H1 (cell line): Measurements from ENCODE around the gene ATP5ME. TPM values are rescaled to one million over a fixed set of nuclear protein-coding genes. Genes with fewer than 3 reads are reported as not detected.
"Not testable (repeated sequence)": the region's sequence is repeated elsewhere in the genome, so short reads cannot be mapped to it uniquely, and the experiment has no call there.

Source experiments
- CTCF ChIA-PET: fragments of 300-600 bp; sonication (Branson Sonifier 250); formaldehyde crosslinking; loops from one replicate; lab custom pipeline; 2021; ENCODE audit not compliant: partially characterized antibody; lab: Charles Lee
- POLR2A ChIA-PET: fragments of 300-600 bp; sonication (Branson Sonifier 250); formaldehyde crosslinking; loops from one replicate; lab custom pipeline; 2021; ENCODE audit warnings: inconsistent platforms; ENCODE audit not compliant: partially characterized antibody; lab: Charles Lee
- DNase-seq, 2 experiments: peaks; one replicate each; pipeline versions ENCODE4 v3.0.0 to v3.0.0-alpha.2; 2010 to 2022; ENCODE audit warnings: low spot score in 2 of 2, low read depth in 1 of 2, mixed read lengths in 1 of 2
- FAIRE-seq: peaks from 2 replicates; lab custom pipeline; 2011; peaks lifted over from hg19 to GRCh38; lab: Jason Lieb, UNC
- H2AFZ ChIP-seq: 2 replicates; pipeline ENCODE4 v1.8.1; 2012; ENCODE audit warnings: low read length, inconsistent platforms
- H2AK5ac ChIP-seq: 2 replicates; pipeline ENCODE4 v1.6.1; 2013; ENCODE audit warnings: low read depth, low read length
- H2BK120ac ChIP-seq: replicated peaks from 2 replicates; pipeline ENCODE3; 2013; ENCODE audit warnings: low read depth, low read length, inconsistent platforms
- H2BK12ac ChIP-seq: 2 replicates; pipeline ENCODE4 v1.6.1; 2013; ENCODE audit warnings: low read depth, low read length
- H2BK15ac ChIP-seq: 2 replicates; pipeline ENCODE4 v1.6.1; 2013; ENCODE audit warnings: low read length
- H2BK20ac ChIP-seq: 2 replicates; pipeline ENCODE4 v1.6.1; 2013; ENCODE audit warnings: low read length
- H2BK5ac ChIP-seq: 2 replicates; pipeline ENCODE4 v1.6.1; 2013; ENCODE audit warnings: low read depth, low read length
- H3K14ac ChIP-seq: 2 replicates; pipeline ENCODE4 v1.6.1; 2013; ENCODE audit warnings: inconsistent platforms; ENCODE audit not compliant: insufficient read length
- H3K18ac ChIP-seq: 2 replicates; pipeline ENCODE4 v1.6.1; 2013; ENCODE audit warnings: low read length; ENCODE audit errors: extremely low read depth
- H3K23ac ChIP-seq: 2 replicates; pipeline ENCODE4 v1.6.1; 2013; ENCODE audit warnings: inconsistent platforms; ENCODE audit not compliant: insufficient read length
- H3K23me2 ChIP-seq: 2 replicates; pipeline ENCODE4 v1.6.1; 2013; ENCODE audit warnings: low read depth, low read length
- H3K27ac ChIP-seq: 2 replicates; pipeline ENCODE4 v1.6.1; 2011; ENCODE audit warnings: low read depth, low read length, inconsistent platforms
- H3K27me3 ChIP-seq, 4 experiments: replicated peaks in 1 of 4; 1 replicate in 1 of 4; 2 replicates in 3 of 4; pipeline versions ENCODE4 v1.6.1 to v1.8.1; 2011 to 2013; ENCODE audit warnings: low read length in 3 of 4, mild to moderate bottlenecking in 3 of 4, inconsistent platforms in 2 of 4, mixed read lengths in 2 of 4, moderate library complexity in 1 of 4; ENCODE audit not compliant: control insufficient read depth in 3 of 4, insufficient read depth in 3 of 4; ENCODE audit errors: extremely low read depth in 1 of 4
- H3K36me3 ChIP-seq, 4 experiments: 2 replicates each; pipeline versions ENCODE4 v1.6.1 to v1.8.1; 2011 to 2013; ENCODE audit warnings: mild to moderate bottlenecking in 4 of 4, low read length in 3 of 4, moderate library complexity in 2 of 4, control low read depth in 1 of 4, inconsistent platforms in 1 of 4; ENCODE audit not compliant: insufficient read depth in 4 of 4, control insufficient read depth in 2 of 4
- H3K4ac ChIP-seq: replicated peaks from 2 replicates; pipeline ENCODE3; 2013; ENCODE audit warnings: low read length, low read depth, mixed read lengths, inconsistent platforms; ENCODE audit not compliant: insufficient read length
- H3K4me1 ChIP-seq, 4 experiments: replicated peaks in 1 of 4; 1 replicate in 1 of 4; 2 replicates in 3 of 4; pipeline versions ENCODE4 v1.6.1 to v1.8.1; 2011 to 2013; ENCODE audit warnings: low read length in 3 of 4, inconsistent platforms in 2 of 4, mixed read lengths in 1 of 4; ENCODE audit not compliant: insufficient read depth in 4 of 4, control insufficient read depth in 3 of 4
- H3K4me2 ChIP-seq, 2 experiments: 2 replicates each; pipeline versions ENCODE4 v1.6.1 to v1.8.1; 2011 to 2013; ENCODE audit warnings: low read depth in 2 of 2, low read length in 2 of 2, control low read depth in 1 of 2, inconsistent platforms in 1 of 2, mild to moderate bottlenecking in 1 of 2; ENCODE audit not compliant: insufficient read depth in 1 of 2
- H3K4me3 ChIP-seq, 4 experiments: fragments of 200-600, 300-600 bp in 1 of 4; sonication (generic), shearing (Covaris generic), sonication (Bioruptor Twin) in 1 of 4; 2 replicates each; pipeline versions ENCODE4 v1.5.1 to v1.8.1; 2011 to 2016; ENCODE audit warnings: low read length in 4 of 4, low read depth in 3 of 4, control low read depth in 2 of 4, inconsistent platforms in 2 of 4, mild to moderate bottlenecking in 2 of 4, mixed read lengths in 1 of 4, moderate library complexity in 1 of 4; ENCODE audit not compliant: insufficient read depth in 2 of 4; ENCODE audit errors: extremely low read depth in 1 of 4
- H3K56ac ChIP-seq: replicated peaks from 2 replicates; pipeline ENCODE3; 2013; ENCODE audit warnings: low read depth, mild to moderate bottlenecking, mixed read lengths, low read length, inconsistent platforms; ENCODE audit not compliant: insufficient read length
- H3K79me1 ChIP-seq: 2 replicates; pipeline ENCODE4 v1.6.1; 2013; ENCODE audit warnings: low read depth, low read length, control low read depth
- H3K79me2 ChIP-seq, 2 experiments: 2 replicates each; pipeline versions ENCODE4 v1.6.1 to v1.8.1; 2012 to 2013; ENCODE audit warnings: low read length in 2 of 2, mild to moderate bottlenecking in 2 of 2, inconsistent platforms in 1 of 2; ENCODE audit not compliant: insufficient read depth in 2 of 2, control insufficient read depth in 1 of 2
- H3K9ac ChIP-seq, 4 experiments: replicated peaks in 1 of 4; 1 replicate in 1 of 4; 2 replicates in 3 of 4; pipeline versions ENCODE4 v1.6.1 to v1.8.1; 2011 to 2013; ENCODE audit warnings: low read depth in 3 of 4, low read length in 3 of 4, control low read depth in 2 of 4, mild to moderate bottlenecking in 2 of 4, moderate library complexity in 2 of 4, inconsistent platforms in 1 of 4; ENCODE audit errors: extremely low read depth in 1 of 4
- H3K9me3 ChIP-seq, 2 experiments: 2 replicates each; pipeline versions ENCODE4 v1.6.1 to v1.8.1; 2012 to 2013; ENCODE audit warnings: mild to moderate bottlenecking in 2 of 2, moderate library complexity in 2 of 2, control low read depth in 1 of 2, inconsistent platforms in 1 of 2, low read depth in 1 of 2, low read length in 1 of 2, mixed read lengths in 1 of 2; ENCODE audit not compliant: insufficient read depth in 2 of 2
- H4K20me1 ChIP-seq, 2 experiments: replicated peaks in 1 of 2; 2 replicates each; pipeline versions ENCODE3 to v1.8.1; 2011 to 2013; ENCODE audit warnings: inconsistent platforms in 2 of 2, low read length in 2 of 2, mild to moderate bottlenecking in 1 of 2; ENCODE audit not compliant: insufficient read depth in 2 of 2, control insufficient read depth in 1 of 2
- H4K5ac ChIP-seq: 2 replicates; pipeline ENCODE4 v1.6.1; 2013; ENCODE audit warnings: low read length, low read depth, mixed read lengths, inconsistent platforms; ENCODE audit not compliant: insufficient read length
- H4K8ac ChIP-seq: 2 replicates; pipeline ENCODE4 v1.8.0; 2013; ENCODE audit warnings: mild to moderate bottlenecking, moderate library complexity, low read length, inconsistent platforms; ENCODE audit not compliant: insufficient read depth; ENCODE audit errors: extremely low read depth
- H4K91ac ChIP-seq: replicated peaks from 2 replicates; pipeline ENCODE3; 2013; ENCODE audit warnings: low read length, mixed read lengths, inconsistent platforms; ENCODE audit not compliant: insufficient read length
- POLR2A ChIP-seq, 2 experiments: IDR thresholded peaks; 1 replicate in 1 of 2; 2 replicates in 1 of 2; pipeline ENCODE4 v1.6.1; 2011; ENCODE audit warnings: low read depth in 2 of 2, low read length in 2 of 2, mild to moderate bottlenecking in 2 of 2; ENCODE audit errors: control extremely low read depth in 1 of 2
- WGBS, 2 experiments: shearing (Covaris generic) in 1 of 2; methylation state at CpG; one replicate each; pipeline versions ENCODE4 v1.1.6 to v1.1.7; 2013 to 2015; ENCODE audit warnings: low lambda C conversion rate in 2 of 2, mixed read lengths in 2 of 2, inconsistent platforms in 1 of 2, low coverage in 1 of 2, missing lambda C conversion rate in 1 of 2; ENCODE audit not compliant: insufficient replicate concordance in 2 of 2, insufficient coverage in 1 of 2, insufficient read length in 1 of 2; ENCODE audit errors: extremely low coverage in 1 of 2, missing lambda C conversion rate in 1 of 2; 5-methylcytosine and 5-hydroxymethylcytosine counted together
- polyA plus RNA-seq, 7 experiments: library from polyadenylated mRNA; depleted of rRNA in 3 of 7; stranded (reverse) in 5 of 7; unstranded in 2 of 7; fragments of >200 nt in 5 of 7; fragments of 200-250 nt in 2 of 7; gene quantifications; 1 replicate in 5 of 7; 2 replicates in 1 of 7; 4 replicates in 1 of 7; pipeline versions ENCODE4 v1.2.1 to v1.2.3, GENCODE V29; 2011 to 2013; ENCODE audit warnings: missing spikeins in 2 of 7, mixed read lengths in 2 of 7
- total RNA-seq: library from RNA; stranded (reverse); fragmentation: NEBNext Ultra II Directional; extraction: Animal tissue kit (Norgen Biotek cat#: 25700); gene quantifications from 2 replicates; pipeline ENCODE4 v1.2.1, GENCODE V29; 2021

Gene ATP5ME
- total and polyA plus RNA-seq, 2 of the 8 experiments (the other 6 are each of a cell fraction or from before 2014, with no cell fraction given), result 375 to 450 TPM

DNA sequence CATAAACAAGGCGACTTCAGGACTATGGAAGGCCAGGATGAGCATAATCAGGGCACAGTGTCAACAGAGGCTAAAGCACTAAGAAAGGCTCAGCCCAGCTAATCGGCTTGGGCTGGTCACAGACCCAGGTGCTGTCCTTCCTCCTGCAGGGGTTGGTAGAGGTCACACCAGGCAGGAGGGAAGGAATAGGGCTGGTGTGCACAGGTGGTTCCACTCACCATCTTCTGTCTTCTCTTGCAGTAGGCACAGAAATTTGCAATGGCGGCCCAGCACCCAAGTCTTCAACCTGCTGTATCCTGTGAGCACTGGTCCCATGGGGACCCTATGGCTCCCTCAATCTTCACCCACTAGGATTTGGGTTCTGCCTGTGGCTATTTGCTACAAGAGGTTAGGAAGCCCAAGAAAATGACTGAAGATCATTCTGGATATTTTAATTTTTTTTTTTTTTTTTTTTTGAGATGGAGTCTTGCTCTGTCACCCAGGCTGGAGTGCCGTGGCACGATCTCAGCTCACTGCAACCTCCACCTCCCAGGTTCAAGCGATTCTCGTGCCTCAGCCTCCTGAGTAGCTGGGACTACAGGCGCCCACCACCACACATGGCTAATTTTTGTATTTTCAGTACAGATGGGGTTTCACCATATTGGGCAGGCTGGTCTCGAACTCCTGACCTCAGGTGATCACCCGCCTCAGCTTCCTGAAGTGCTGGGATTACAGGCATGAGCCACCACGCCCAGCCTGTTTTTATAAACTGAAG, 4.1 kb downstream of the ATP5ME start:
- not testable (repeated sequence) for H3K4ac ChIP-seq, H3K27me3 ChIP-seq, H2AK5ac ChIP-seq, H3K79me2 ChIP-seq, H2AFZ ChIP-seq, H3K4me2 ChIP-seq, H2BK20ac ChIP-seq, H4K8ac ChIP-seq, FAIRE-seq, H4K91ac ChIP-seq, DNase-seq, H2BK15ac ChIP-seq, H3K18ac ChIP-seq, H3K27ac ChIP-seq, H4K5ac ChIP-seq, H3K4me1 ChIP-seq, H3K9me3 ChIP-seq, H3K14ac ChIP-seq, H2BK5ac ChIP-seq, H2BK12ac ChIP-seq, H3K23ac ChIP-seq, H2BK120ac ChIP-seq, H3K79me1 ChIP-seq, H3K9ac ChIP-seq, H3K56ac ChIP-seq, H4K20me1 ChIP-seq, H3K4me3 ChIP-seq
- WGBS, 2 experiments, result 82% methylated on average over 8 of the region's 11 CpGs; no CpG with 5 or more reads in 1 of the 2 experiments
- Histone ChIP-seq H3K36me3 (peaks cover 8 to 25% (median 13%) of the 10 kb centered on the region in 4 experiments), H3K23me2 (peaks cover 11% of the 10 kb centered on the region; the same call in 1 of the 2 replicates)
- TF ChIP-seq POLR2A (IDR thresholded peaks at IDR 0.05; ENCODE audit: control extremely low read depth in 1 of 2, low read depth in 2 of 2, low read length in 2 of 2), result peak in 1 of 2 experiments; percentile 41; a peak in 2 of 3 replicates
- CTCF ChIA-PET, result interaction anchor here (1.1 kb wide), 1 partner anchor 52 kb away, joined by 3 read pairs; no protein-coding TSS in a partner anchor
- POLR2A ChIA-PET, result interaction anchor here (0.6 to 1.6 kb wide), 2 partner anchors 11 to 529 kb away, joined by 4 to 5 read pairs; no protein-coding TSS in a partner anchor
